ENCODE results near the gene TAP2. TPM values are rescaled to one million over a fixed set of nuclear protein-coding genes. Genes with fewer than 3 reads are reported as not detected.

TAP2 gene
- polyA plus RNA-seq, 2 of the 4 experiments (the other 2 are of a cell fraction) = 11.4 to 15.9 TPM

DNA sequence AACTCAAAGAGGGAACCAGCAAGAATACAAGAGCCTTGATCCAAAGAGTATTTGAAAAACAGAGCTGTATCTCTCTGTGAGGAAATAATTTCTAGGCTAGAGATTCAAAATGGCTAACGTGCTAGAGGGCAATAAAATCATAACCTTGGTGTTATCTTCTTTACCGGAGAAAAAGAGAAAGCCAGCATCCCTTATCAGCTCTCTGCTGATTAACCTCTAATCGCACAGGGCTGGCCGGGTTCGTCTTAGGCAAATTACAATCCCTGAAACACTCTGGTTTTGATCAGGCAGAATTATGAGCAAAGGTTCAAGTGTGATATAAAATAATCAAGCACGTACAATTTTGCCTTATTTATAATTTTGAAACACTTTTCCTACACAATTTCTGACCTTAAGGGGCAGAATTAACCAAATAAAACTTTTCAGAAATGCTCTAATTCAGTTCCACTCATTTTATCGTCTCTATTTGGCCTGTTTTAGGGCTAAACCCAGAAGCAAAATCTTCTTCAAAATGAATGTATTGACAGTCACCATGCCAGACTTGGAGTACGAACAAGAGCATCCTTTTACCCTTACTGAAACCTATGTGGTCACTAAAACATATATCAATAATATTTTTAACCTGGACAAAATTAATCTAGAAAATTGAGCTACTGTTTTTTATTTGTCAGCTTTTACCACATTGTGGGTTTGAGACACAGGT, 29.2 kb upstream of the TAP2 start:
- H3K27ac ChIP-seq = no peak overlapping the region
- FAIRE-seq (no peak), ATAC-seq (peak in 1 of 2 experiments; percentile 31; a peak in 2 of 6 replicates), DNase-seq (ENCODE audit: low read depth in 1 of 2, low spot score in 1 of 2) (no peak)
- ChIA-PET POLR2A (interaction anchor here (1.1 to 2.3 kb wide), 5 partner anchors 23 to 104 kb away, joined by 3 to 12 read pairs (median 4); partner anchors contain the start of gene TAP2), CTCF (interaction anchor here (0.7 to 13.9 kb wide), 38 partner anchors 8 to 614 kb away, joined by 3 to 253 read pairs (median 5); partner anchors contain the start of genes HLA-DMA, PSMB8, PSMB9 and TAP1)
- H3K4me1 ChIP-seq = no peaks in the 10 kb centered on the region
- WGBS (ENCODE audit: missing lambda C conversion rate) = 49% methylated on average over 8 of the region's 8 CpGs
- no peaks in the 10 kb centered on the region for H3K9me3 ChIP-seq
- H3K4me2 ChIP-seq = no peak overlapping the region
- TF ChIP-seq RFX5 (IDR thresholded peaks at IDR 0.05) (no peak), NFE2L2 (conservative IDR thresholded peaks at IDR 0.05; ENCODE audit: low read length) (no peak), HEYL (CRISPR knock-in tag; IDR thresholded peaks at IDR 0.05) (no peak), EP300 (IDR thresholded peaks at IDR 0.05) (no peak), CBX8 (IDR thresholded peaks at IDR 0.05) (no peak)
- TF ChIP-seq, protein P1, sequence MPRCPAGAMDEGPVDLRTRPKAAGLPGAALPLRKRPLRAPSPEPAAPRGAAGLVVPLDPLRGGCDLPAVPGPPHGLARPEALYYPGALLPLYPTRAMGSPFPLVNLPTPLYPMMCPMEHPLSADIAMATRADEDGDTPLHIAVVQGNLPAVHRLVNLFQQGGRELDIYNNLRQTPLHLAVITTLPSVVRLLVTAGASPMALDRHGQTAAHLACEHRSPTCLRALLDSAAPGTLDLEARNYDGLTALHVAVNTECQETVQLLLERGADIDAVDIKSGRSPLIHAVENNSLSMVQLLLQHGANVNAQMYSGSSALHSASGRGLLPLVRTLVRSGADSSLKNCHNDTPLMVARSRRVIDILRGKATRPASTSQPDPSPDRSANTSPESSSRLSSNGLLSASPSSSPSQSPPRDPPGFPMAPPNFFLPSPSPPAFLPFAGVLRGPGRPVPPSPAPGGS (IDR thresholded peaks at IDR 0.05) = no peak
- TF ChIP-seq, protein P2, sequence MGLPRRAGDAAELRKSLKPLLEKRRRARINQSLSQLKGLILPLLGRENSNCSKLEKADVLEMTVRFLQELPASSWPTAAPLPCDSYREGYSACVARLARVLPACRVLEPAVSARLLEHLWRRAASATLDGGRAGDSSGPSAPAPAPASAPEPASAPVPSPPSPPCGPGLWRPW (IDR thresholded peaks at IDR 0.05) = no peak
- no peak overlapping the region for H3K4me3 ChIP-seq

- ChIA-PET POLR2A (interaction anchor here (0.7 kb wide), 1 partner anchor 42 kb away, joined by 7 read pairs; no protein-coding TSS in a partner anchor), CTCF (interaction anchor here (0.6 to 13.9 kb wide), 13 partner anchors 12 to 448 kb away, joined by 3 to 253 read pairs (median 5); partner anchors contain the start of genes PSMB8, PSMB9, TAP1 and TAP2)
- DNase-seq (ENCODE audit: low read depth in 1 of 2, low spot score in 1 of 2) = no peak
- H3K4me3 ChIP-seq = no peak overlapping the region
- no peak overlapping the region for H3K27ac ChIP-seq
- H3K9me3 ChIP-seq = no peaks in the 10 kb centered on the region
- no peaks in the 10 kb centered on the region; the same call in 2 of the 3 replicates for H3K4me1 ChIP-seq
- no peak overlapping the region for H3K4me2 ChIP-seq
- FAIRE-seq = no peak
- TF ChIP-seq MAZ (IDR thresholded peaks at IDR 0.05; ENCODE audit: borderline replicate concordance, low read depth, low read length) = no peak
- no peak for TF ChIP-seq PBX3 (IDR thresholded peaks at IDR 0.05)
- no peak for TF ChIP-seq FOSL2 (IDR thresholded peaks at IDR 0.05)
- TF ChIP-seq FOSL2 (CRISPR knock-in tag; IDR thresholded peaks at IDR 0.05) = no peak
- TF ChIP-seq FOXS1 (CRISPR knock-in tag; IDR thresholded peaks at IDR 0.05) = no peak
- TF ChIP-seq EP300 (IDR thresholded peaks at IDR 0.05) = no peak
- no peak for TF ChIP-seq MYC (IDR thresholded peaks at IDR 0.05; ENCODE audit: borderline replicate concordance, low read length)
- TF ChIP-seq PHF8 (IDR thresholded peaks at IDR 0.05; ENCODE audit: borderline replicate concordance, low read depth) = no peak
- no peak for TF ChIP-seq CHD4 (IDR thresholded peaks at IDR 0.05; ENCODE audit: borderline replicate concordance)
- TF ChIP-seq KDM1A (IDR thresholded peaks at IDR 0.05; ENCODE audit: low read depth) = no peak
- no peak for TF ChIP-seq NR3C1 (IDR thresholded peaks at IDR 0.05)
- WGBS (ENCODE audit: missing lambda C conversion rate) = 59% methylated on average over 3 of the region's 3 CpGs
- peak in 1 of 2 experiments; percentile 43; a peak in 1 of 6 replicates for ATAC-seq
These were observed 28.5 kb upstream of the TAP2 start for GRCh38 chr6:32867022-32867477.

GRCh38 chr6:32865724-32866443, 27.3 kb upstream of the TAP2 start:
- ChIA-PET POLR2A (no interaction called here), CTCF (interaction anchor here (13.9 kb wide), 1 partner anchor 24 kb away, joined by 253 read pairs; the partner anchor contains the start of genes PSMB8 and TAP2)
- Histone ChIP-seq H3K4me2 (no peak overlapping the region), H3K4me3 (no peak overlapping the region), H3K9me3 (no peaks in the 10 kb centered on the region), H3K4me1 (peaks cover 5% of the 10 kb centered on the region; the same call in 2 of the 3 replicates), H3K27ac (no peak overlapping the region)
- DNase-seq (ENCODE audit: low read depth in 1 of 2, low spot score in 1 of 2) = no peak
- ATAC-seq = no peak
- TF ChIP-seq POLR2A (IDR thresholded peaks at IDR 0.05; ENCODE audit: low read length) (no peak), FOXS1 (CRISPR knock-in tag; IDR thresholded peaks at IDR 0.05) (no peak), ZNF302 (CRISPR knock-in tag; IDR thresholded peaks at IDR 0.05) (no peak), ZC3H11A (IDR thresholded peaks at IDR 0.05) (no peak), EHMT2 (IDR thresholded peaks at IDR 0.05; ENCODE audit: low read depth) (no peak), RCOR1 (IDR thresholded peaks at IDR 0.05; ENCODE audit: low read depth, low read length) (no peak), CHD4 (IDR thresholded peaks at IDR 0.05; ENCODE audit: borderline replicate concordance) (no peak), MAZ (IDR thresholded peaks at IDR 0.05; ENCODE audit: borderline replicate concordance, low read depth, low read length) (no peak), KDM1A (IDR thresholded peaks at IDR 0.05; ENCODE audit: low read depth) (no peak), SREBF2 (IDR thresholded peaks at IDR 0.05) (no peak), TFCP2L1 (CRISPR knock-in tag; IDR thresholded peaks at IDR 0.05) (no peak), ZFP36 (IDR thresholded peaks at IDR 0.05; ENCODE audit: borderline replicate concordance, partially characterized antibody) (no peak), NR3C1 (IDR thresholded peaks at IDR 0.05) (no peak)
- TF ChIP-seq, protein P1 (IDR thresholded peaks at IDR 0.05) = no peak
- TF ChIP-seq, protein P3, sequence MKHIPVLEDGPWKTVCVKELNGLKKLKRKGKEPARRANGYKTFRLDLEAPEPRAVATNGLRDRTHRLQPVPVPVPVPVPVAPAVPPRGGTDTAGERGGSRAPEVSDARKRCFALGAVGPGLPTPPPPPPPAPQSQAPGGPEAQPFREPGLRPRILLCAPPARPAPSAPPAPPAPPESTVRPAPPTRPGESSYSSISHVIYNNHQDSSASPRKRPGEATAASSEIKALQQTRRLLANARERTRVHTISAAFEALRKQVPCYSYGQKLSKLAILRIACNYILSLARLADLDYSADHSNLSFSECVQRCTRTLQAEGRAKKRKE (CRISPR knock-in tag; IDR thresholded peaks at IDR 0.05; ENCODE audit: low read depth) = no peak
- TF ChIP-seq, protein P4, sequence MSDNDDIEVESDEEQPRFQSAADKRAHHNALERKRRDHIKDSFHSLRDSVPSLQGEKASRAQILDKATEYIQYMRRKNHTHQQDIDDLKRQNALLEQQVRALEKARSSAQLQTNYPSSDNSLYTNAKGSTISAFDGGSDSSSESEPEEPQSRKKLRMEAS (IDR thresholded peaks at IDR 0.05) = no peak
- no peak for FAIRE-seq
- WGBS (ENCODE audit: missing lambda C conversion rate) = 50% methylated on average over 10 of the region's 10 CpGs
